GM19463 (cell line): ENCODE measurements around the gene VTA1.
"Not testable (repeated sequence)": the region's sequence is repeated elsewhere in the genome, so short reads cannot be mapped to it uniquely, and the experiment has no call there.

ENCODE experiments used
- ATAC-seq: cut with Tn5 transposase; IDR thresholded peaks from one replicate; pipeline ENCODE4 v1.9.1; 2021; ENCODE audit warnings: mild to moderate bottlenecking, moderate library complexity; ENCODE audit not compliant: unreplicated experiment

The VTA1 gene, protein sequence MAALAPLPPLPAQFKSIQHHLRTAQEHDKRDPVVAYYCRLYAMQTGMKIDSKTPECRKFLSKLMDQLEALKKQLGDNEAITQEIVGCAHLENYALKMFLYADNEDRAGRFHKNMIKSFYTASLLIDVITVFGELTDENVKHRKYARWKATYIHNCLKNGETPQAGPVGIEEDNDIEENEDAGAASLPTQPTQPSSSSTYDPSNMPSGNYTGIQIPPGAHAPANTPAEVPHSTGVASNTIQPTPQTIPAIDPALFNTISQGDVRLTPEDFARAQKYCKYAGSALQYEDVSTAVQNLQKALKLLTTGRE

DNA sequence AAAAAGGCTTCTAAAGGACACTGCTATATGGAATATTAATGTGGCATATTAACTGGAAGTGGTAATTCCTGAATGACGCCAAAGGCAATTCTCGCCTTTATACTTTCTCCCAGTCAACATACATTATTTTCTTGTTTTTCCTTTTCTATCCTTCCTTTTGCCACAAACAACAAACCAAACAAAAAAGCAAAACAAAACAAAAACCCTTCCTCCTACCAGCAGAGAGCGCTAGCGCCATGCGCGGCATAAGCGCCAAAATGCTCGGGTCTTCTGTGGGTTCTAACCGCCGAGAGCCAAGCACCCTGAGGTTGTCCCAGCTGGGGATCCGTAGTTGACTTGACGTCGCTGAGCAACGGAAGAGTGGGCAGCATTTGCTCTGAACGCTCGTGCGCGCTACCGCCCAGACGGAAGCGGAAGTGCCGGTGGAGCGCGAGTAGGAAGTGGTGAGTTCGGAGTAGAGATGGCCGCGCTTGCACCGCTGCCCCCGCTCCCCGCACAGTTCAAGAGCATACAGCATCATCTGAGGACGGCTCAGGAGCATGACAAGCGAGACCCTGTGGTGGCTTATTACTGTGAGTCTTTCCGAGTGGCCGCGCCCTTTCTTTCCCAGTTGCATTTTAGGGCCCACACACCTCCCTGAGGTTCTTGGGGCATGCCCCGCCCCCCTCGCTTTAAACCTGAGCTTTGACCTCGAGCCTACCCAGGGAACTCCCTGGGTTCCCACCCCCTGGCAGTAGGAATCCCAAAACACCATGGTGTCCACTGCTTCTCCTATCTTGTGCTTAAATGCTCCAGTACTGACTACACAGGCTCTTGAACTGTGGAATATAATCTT is at the start of gene VTA1, which contains the start of gene NMBR:
Gene VTA1 (plus strand): TSS at position 436 of the 835 bp plus-strand sequence. CDS start 25 bp downstream, at position 461.
Gene NMBR (minus strand): TSS at position 295 of the 835 bp plus-strand sequence. CDS start 58,464 bp downstream, outside the sequence.
- ATAC-seq = peak; percentile 100

GRCh38 chr6:142104820-142105219 is 42.2 kb upstream of the VTA1 start:
- not testable (repeated sequence) for ATAC-seq

DNA sequence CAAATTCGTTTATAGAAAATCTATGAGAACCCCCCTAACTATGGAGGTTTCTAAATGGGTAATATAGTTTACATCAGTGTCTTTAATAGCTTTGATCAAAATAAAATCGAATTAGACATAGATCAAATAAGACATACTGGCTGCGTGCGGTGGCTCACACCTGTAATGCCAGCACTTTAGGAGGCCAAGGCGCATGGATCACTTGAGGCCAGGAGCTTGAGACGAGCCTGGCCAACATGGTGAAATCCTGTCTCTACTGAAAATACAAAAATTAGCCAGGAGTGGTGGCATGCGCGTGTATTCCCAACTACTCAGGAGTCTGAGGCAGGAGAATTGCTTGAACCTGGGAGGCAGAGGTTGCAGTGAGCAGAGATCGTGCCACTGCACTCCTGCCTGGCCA is 36.2 kb upstream of the VTA1 start:
- not testable (repeated sequence) for ATAC-seq

DNA sequence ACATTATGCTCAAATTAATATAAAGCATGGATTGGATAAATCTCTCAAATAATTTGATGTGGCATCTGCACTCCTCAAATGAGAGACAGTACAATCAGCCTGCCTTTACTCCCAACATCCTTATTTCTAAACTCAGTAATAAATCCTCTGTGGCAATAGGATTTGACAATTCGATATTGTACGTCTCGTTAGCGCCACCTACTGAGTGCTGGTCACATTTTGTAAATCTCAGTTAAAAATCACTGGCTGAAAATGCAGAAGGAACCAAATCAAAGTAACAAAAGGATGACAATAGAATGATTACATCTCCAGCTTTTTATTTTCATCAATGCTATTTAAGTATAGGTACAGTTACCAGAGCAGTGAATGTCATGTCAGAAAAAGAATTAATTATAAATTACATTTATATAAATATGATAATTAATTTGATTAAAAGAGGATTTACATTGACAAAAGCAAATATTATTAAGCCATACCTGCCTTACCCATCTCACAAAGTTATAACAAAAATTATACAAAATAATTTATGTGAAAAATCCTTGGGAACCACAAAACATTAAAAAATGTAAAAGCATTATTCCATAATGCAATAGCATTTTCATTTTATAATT is 34.5 kb upstream of the VTA1 start:
- no peak for ATAC-seq

DNA sequence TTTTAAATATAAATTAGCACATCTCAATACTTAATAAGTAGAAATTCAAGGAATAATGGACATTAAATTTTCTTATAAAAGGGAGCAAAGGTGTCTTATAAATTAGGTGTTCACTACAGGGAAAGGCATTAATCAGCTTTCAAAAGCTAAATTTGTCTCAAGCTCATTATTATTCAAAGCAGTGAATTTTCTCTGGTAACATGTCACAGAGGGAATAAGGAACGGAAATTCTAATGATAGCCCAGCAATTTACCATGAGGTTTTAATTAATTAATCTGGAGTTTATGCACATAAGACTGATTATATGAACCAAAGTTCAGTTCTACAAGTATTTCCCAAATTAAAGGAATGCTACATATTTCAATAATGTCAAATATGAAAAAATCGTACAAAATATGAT is 29.7 kb upstream of the VTA1 start:
- no peak for ATAC-seq

DNA sequence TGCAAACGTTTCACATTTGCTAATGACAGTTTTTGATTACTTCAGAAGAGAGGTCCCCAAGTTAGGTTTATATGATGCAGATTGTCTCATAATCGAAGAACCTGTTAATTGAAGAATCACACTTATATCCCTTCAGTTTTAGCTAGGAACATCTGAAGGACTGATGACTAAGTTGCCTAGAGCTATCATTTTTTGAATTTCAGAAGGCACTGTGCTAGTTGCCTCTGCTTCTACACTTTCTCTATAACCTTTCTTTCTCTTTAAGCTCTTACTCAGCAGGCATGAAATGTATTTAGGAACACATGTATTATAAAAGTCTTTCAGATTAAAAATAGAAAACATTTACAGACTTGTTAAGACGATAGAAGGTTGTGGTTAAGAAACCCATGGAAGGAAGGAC is 28.7 kb upstream of the VTA1 start:
- ATAC-seq = no peak

- ATAC-seq = no peak
Observed at GRCh38 chr6:142118925-142119324, 28.1 kb upstream of the VTA1 start.

DNA sequence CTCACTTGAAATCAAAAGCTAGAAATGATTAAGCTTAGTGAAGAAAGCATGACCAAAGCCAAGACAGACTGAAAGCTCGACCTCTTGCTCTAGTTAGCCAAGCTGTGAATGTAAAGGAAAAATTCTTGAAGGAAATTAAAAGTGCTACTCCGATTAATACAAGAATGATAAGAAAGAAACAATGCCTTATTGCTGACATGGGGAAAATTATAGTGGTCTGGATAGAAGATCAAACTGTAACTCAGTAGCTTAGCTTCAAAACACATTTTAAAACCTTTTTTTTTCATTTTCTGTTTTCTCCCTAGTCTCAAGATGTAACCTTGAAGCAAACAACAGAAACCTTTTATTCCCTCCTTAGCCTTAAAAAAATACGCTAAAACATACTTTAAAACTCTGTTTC is 25.7 kb upstream of the VTA1 start:
- no peak for ATAC-seq

DNA sequence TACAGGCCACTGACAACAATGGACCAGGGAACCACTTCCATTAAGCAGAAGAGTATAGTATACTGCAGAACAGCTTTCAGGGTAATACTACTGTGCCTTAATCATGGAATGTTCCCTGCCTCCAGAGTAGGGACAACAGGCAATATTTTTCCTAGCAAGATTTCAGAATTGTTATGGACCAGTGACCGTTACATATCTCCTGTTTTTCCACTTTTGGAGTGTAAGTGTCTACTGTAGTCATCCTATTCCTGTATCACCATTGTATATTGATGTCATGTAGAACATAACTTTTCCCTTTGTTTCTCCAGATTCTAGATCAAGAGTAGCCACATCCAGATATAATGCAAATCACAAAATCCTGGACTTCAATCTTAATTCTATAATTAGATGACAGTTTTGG is 16.2 kb upstream of the VTA1 start:
- ATAC-seq = no peak

- ATAC-seq = no peak
Observed at GRCh38 chr6:142132625-142133024, 14.4 kb upstream of the VTA1 start, which contains the start of gene GJE1. GJE1 (plus strand) TSS chr6:142132925; CDS start chr6:142133159, 234 bp downstream.

GRCh38 chr6:142138876-142139275 is 8.2 kb upstream of the VTA1 start:
- ATAC-seq = no peak

DNA sequence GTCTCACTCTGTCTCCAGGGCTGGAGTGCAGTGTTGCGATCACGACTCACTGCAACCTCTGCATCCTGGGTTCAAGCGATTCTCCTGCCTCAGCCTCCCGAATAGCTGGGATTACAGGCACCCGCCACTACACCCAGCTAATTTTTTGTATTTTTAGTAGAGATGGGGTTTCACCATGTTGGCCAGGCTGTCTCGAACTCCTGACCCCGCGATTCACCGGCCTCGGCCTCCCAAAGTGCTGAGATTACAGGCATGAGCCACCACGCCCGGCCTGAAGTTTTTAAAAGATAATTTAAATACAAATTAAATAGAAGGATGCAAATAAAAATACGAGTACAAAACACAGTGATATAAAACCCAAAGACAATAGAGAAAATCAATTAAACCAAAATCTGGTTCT is 5.5 kb upstream of the VTA1 start:
- not testable (repeated sequence) for ATAC-seq

DNA sequence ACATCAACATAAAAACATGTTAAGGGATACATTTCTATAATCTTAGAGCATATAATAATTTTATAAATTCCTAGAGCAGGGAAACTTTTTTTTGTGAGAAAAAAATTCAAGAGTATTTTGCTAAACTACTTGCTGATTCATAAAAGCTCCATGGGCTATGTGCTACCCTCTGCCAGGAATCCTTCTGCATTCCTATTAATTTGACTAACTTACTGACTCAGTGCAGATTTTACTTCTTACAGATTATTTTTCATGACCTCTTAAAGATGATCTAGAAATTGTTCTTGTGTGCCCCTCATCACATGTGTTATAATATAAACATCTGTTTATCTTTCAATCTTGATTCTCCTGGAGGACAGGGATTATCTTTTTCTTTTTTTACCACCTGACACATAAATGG is 5.7 kb downstream of the VTA1 start:
- ATAC-seq = no peak

DNA sequence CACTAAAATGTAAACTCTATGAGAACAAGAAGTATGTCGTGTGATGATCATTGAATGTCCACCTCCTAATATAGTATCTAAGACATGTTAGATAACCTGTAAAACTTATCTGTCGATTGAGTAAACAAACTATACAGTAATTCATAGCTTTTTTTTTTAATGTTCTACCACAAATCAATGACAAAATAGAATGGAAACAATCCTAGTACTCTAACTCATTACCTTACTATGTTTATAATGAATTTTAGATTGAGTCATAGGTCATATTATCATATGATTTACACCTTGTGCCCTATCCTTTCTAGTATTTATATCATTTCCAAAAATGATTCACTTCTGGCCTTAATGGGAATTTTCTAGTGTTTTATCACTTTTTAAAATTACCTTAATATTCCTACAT is 6.1 kb downstream of the VTA1 start:
- no peak for ATAC-seq

DNA sequence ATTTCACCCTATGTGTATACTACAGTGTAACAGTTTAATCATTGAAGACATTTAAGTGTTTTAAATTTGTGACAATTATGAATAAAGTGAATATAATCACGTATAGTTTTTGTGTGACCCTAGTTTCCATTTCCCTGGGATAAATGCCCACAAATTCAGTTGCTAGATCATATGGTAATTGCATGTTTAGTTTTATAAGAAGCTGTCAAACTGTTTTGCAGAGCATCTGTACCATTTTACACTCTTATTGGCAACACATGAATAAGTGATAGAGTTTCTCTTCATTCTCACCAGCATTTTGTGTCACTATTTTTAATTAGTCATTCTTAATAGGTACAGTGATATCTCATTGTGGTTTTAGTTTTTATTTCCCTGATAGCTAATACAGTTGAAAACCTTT is 7.3 kb downstream of the VTA1 start:
- no peak for ATAC-seq

DNA sequence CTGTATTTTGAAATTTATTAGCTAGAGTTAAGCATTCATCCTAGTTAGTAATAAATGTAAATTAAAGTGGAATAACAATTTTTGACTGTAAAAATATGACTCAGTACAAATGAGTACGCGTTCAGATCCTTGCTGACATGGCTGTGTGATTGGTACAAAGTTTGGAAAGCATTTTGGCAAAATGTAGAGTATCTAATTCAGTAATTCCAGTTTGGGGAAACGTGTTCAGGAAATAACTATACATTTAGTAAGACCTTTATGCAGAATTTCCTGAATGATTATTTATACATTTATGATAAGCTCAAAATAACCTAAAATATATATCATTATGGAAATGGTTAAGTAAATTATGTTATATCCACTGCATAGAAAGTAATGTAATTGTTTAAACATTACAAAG is 8.0 kb downstream of the VTA1 start:
- ATAC-seq = no peak

DNA sequence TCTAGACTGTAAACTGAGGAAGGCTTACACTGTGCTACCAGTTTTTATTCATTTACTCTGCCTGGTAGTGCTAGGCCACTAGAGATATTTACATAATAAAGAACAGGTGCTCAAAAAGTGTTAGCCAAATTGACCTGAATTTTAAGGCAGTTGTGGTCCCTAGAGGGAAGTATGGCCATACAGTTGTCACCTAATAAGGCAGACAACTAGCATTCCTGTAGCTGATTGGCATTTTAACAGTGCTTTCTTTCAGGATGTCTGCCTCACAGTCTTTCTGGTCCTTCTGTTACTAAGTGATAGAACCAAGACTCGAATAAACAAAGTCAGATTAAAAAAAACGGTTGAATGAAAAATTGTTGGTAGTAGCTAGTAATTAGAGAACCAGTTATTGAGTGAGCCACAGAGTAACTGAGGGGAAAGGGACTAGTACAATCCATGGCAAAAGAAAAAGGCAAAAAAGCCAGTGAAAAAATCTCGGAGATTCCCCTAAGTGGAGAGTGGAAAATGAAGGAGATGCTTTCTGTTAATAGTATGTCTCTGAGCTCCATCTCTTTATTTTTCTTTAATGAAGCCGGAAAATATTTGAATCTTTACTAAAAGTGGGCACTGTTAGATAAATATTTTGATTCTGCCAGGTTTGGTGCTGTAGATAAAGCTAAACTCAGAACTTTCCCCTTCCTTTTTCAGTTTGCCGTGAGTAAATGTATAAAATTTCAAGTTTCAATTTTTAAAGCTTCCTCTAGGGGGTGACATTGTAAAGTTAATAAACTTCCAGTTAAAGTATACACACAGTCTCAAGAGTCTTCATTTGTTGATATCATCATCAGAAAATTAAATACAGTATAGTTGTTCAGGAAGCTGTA is 9.1 kb downstream of the VTA1 start:
- peak; percentile 69 for ATAC-seq

- ATAC-seq = not testable (repeated sequence)
Observed at GRCh38 chr6:142156758-142157068, 9.7 kb downstream of the VTA1 start.

GRCh38 chr6:142162780-142163179 is 15.7 kb downstream of the VTA1 start:
- no peak for ATAC-seq

GRCh38 chr6:142165227-142165626 is 18.2 kb downstream of the VTA1 start:
- ATAC-seq = no peak

GRCh38 chr6:142167071-142167470 is 20.0 kb downstream of the VTA1 start:
- ATAC-seq = no peak
